HEK293 (cell line): Measurements from ENCODE around the gene KCNK17.

Experiments used
- ZNF274 ChIP-seq, 2 experiments: fragments of 200-500 bp in 1 of 2; fragments of 450-650 bp in 1 of 2; sonication (Bioruptor generic) in 1 of 2; formaldehyde crosslinking in 1 of 2; IDR thresholded peaks; 2 replicates each; pipeline versions ENCODE4 v1.5.1 to v1.6.1; 2014 to 2016; ENCODE audit warnings: borderline replicate concordance in 1 of 2, inconsistent platforms in 1 of 2, low read length in 1 of 2, missing biosample characterization in 1 of 2, missing genetic modification characterization in 1 of 2
- ZNF664 ChIP-seq: fragments of 450-650 bp; formaldehyde crosslinking; IDR thresholded peaks from 2 replicates; pipeline ENCODE4 v1.5.1; 2016; ENCODE audit warnings: missing biosample characterization, missing genetic modification characterization
- ZNF701 ChIP-seq: fragments of 450-650 bp; formaldehyde crosslinking; IDR thresholded peaks from 2 replicates; pipeline ENCODE4 v1.5.1; 2016; ENCODE audit warnings: missing biosample characterization, missing genetic modification characterization

DNA sequence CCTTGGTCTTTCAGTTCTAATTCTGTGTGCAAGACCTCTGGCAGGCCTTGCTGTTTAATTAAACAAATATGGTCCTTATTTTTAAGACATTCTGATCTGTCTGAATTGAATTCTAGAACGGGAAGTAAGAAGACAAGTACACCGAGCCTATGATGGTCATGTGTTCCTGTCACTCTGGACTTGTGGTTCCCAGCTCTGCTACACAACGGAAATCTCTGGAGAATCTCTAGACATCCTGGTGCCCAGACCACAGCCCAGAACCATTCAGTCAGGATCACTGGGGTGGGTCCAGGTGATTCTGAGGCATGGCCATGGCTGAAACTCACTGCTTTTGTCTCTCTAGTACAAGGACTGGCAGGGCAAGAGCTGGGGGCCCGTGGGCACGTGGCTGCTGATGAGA, 24.2 kb upstream of the KCNK17 start:
- TF ChIP-seq ZNF701 (tag by site-specific recombination), result no peak
- no peak for TF ChIP-seq ZNF664 (tag by site-specific recombination)
- no peak for TF ChIP-seq ZNF274 (IDR thresholded peaks at IDR 0.05; ENCODE audit: low read length)
- TF ChIP-seq ZNF274 (tag by site-specific recombination; IDR thresholded peaks at IDR 0.05; ENCODE audit: borderline replicate concordance), result no peak
